Heart left ventricle (tissue), 13 donors: Measurements from ENCODE around the gene FMR1.

ENCODE experiments used
- POLR2A ChIP-seq, 2 donors: fragments of 450-650 bp; IDR thresholded peaks; one replicate each; pipeline ENCODE4 v1.6.1; 2017; ENCODE audit warnings: antibody characterized with exemption in 2 of 2, mild to moderate bottlenecking in 2 of 2, moderate library complexity in 2 of 2
- TF ChIP-seq, protein P1 (sequence below), 12 donors: fragments of 200-600 bp; sonication (generic) in 4 of 12; IDR thresholded peaks; one replicate each; pipeline versions ENCODE4 v1.5.0 to v1.8.0; 2018 to 2022; ENCODE audit warnings: antibody characterized with exemption in 12 of 12, mild to moderate bottlenecking in 5 of 12
- donor health status: ischemic (EF 13 %, LVEDD 7.1; RV severe dilation, severe dysfunction).
- donor health status: DM: no; HTN: yes; CAD: no.
- donor health status: DM: no; HTN: no; CAD: no.
- donor health status: ischemic (EF 25% LVEDD 6.9; RV normal size, moderate dysfunction).
- donor health status: ischemic (EF 25% LVEDD 5.7; RV mildly dilated, moderate dysfunction).
- donor health status: ischemic (EF 35%, LVEDD 5.7; RV mildly dilated, moderate dysfunction).
- donor health status: nonischemic (EF 11% LVEDD 7.7; RV severe dilation, severe dysfunction).
- donor health status: DM: yes; HTN: yes; CAD: no.
- donor health status: PGD.
- donor health status: ischemic (EF 29% LVEDD 5.4; RV normal size, mild dysfunction).
- donor health status: nonischemic (EF 23%, LVEDD 6.1; RV moderate dilation, normal function).

DNA sequence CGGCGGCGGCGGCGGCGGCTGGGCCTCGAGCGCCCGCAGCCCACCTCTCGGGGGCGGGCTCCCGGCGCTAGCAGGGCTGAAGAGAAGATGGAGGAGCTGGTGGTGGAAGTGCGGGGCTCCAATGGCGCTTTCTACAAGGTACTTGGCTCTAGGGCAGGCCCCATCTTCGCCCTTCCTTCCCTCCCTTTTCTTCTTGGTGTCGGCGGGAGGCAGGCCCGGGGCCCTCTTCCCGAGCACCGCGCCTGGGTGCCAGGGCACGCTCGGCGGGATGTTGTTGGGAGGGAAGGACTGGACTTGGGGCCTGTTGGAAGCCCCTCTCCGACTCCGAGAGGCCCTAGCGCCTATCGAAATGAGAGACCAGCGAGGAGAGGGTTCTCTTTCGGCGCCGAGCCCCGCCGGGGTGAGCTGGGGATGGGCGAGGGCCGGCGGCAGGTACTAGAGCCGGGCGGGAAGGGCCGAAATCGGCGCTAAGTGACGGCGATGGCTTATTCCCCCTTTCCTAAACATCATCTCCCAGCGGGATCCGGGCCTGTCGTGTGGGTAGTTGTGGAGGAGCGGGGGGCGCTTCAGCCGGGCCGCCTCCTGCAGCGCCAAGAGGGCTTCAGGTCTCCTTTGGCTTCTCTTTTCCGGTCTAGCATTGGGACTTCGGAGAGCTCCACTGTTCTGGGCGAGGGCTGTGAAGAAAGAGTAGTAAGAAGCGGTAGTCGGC, 528 bp downstream of the FMR1 start:
- TF ChIP-seq, protein P1, sequence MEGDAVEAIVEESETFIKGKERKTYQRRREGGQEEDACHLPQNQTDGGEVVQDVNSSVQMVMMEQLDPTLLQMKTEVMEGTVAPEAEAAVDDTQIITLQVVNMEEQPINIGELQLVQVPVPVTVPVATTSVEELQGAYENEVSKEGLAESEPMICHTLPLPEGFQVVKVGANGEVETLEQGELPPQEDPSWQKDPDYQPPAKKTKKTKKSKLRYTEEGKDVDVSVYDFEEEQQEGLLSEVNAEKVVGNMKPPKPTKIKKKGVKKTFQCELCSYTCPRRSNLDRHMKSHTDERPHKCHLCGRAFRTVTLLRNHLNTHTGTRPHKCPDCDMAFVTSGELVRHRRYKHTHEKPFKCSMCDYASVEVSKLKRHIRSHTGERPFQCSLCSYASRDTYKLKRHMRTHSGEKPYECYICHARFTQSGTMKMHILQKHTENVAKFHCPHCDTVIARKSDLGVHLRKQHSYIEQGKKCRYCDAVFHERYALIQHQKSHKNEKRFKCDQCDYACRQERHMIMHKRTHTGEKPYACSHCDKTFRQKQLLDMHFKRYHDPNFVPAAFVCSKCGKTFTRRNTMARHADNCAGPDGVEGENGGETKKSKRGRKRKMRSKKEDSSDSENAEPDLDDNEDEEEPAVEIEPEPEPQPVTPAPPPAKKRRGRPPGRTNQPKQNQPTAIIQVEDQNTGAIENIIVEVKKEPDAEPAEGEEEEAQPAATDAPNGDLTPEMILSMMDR (IDR thresholded peaks at IDR 0.05): no peak
- TF ChIP-seq POLR2A (IDR thresholded peaks at IDR 0.05): no peak
